Ishikawa (cell line): ENCODE data around the gene HIGD1A.

Experiments used
- CEBPB ChIP-seq: IDR thresholded peaks from 2 replicates; pipeline ENCODE4 v1.6.1; 2012
- CREB1 ChIP-seq: IDR thresholded peaks from 2 replicates; pipeline ENCODE4 v1.6.1; 2012; ENCODE audit warnings: low read depth
- EGR1 ChIP-seq: IDR thresholded peaks from 2 replicates; pipeline ENCODE4 v1.6.1; 2012
- EP300 ChIP-seq: IDR thresholded peaks from 2 replicates; pipeline ENCODE4 v1.6.1; 2012; ENCODE audit warnings: borderline replicate concordance
- FOXM1 ChIP-seq: IDR thresholded peaks from 2 replicates; pipeline ENCODE4 v1.6.1; 2012; ENCODE audit warnings: low read depth, borderline replicate concordance
- MAX ChIP-seq: IDR thresholded peaks from 2 replicates; pipeline ENCODE4 v1.6.1; 2012
- NFIC ChIP-seq: IDR thresholded peaks from 2 replicates; pipeline ENCODE4 v1.6.1; 2012
- RAD21 ChIP-seq: IDR thresholded peaks from 2 replicates; pipeline ENCODE4 v1.6.1; 2012; ENCODE audit warnings: low read depth
- TAF1 ChIP-seq: IDR thresholded peaks from 2 replicates; pipeline ENCODE4 v1.6.1; 2012; ENCODE audit warnings: low read depth, mild to moderate bottlenecking
- TCF12 ChIP-seq: IDR thresholded peaks from 2 replicates; pipeline ENCODE4 v1.6.1; 2012; ENCODE audit warnings: low read depth
- TEAD4 ChIP-seq: IDR thresholded peaks from 2 replicates; pipeline ENCODE4 v1.6.1; 2012
- YY1 ChIP-seq: IDR thresholded peaks from 2 replicates; pipeline ENCODE4 v1.6.1; 2012; ENCODE audit warnings: low read depth
- ZBTB7A ChIP-seq: IDR thresholded peaks from 2 replicates; pipeline ENCODE4 v1.6.1; 2012; ENCODE audit warnings: low read depth
- TF ChIP-seq, protein P1 (sequence below): IDR thresholded peaks from 2 replicates; pipeline ENCODE4 v1.6.1; 2012
- TF ChIP-seq, protein P2 (sequence below): IDR thresholded peaks from 2 replicates; pipeline ENCODE4 v1.6.1; 2012; ENCODE audit warnings: low read depth, mild to moderate bottlenecking

The HIGD1A gene

DNA sequence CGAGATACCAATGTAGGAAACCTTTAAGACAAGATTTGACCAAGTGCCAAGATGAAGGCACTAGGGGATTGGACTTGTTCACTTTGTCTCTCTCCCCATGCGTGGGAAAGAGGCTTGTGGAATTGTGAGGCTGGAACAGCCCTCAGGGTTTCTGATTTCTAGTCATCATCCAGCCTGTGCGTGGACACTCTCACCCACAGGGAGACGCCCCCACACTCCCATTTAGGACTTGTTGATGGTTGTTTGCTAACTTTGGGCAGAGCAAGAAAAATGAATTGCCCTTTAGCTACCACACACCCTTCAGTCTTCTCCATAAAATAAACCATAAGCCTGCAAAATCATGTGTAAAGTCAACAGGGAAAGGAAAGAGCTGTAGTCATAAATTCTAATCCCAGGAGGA is 23.4 kb upstream of the HIGD1A start:
- TF ChIP-seq, protein P1, sequence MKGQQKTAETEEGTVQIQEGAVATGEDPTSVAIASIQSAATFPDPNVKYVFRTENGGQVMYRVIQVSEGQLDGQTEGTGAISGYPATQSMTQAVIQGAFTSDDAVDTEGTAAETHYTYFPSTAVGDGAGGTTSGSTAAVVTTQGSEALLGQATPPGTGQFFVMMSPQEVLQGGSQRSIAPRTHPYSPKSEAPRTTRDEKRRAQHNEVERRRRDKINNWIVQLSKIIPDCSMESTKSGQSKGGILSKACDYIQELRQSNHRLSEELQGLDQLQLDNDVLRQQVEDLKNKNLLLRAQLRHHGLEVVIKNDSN = no peak
- no peak for TF ChIP-seq FOXM1
- TF ChIP-seq TCF12 = no peak
- TF ChIP-seq CEBPB = no peak
- TF ChIP-seq, protein P2, sequence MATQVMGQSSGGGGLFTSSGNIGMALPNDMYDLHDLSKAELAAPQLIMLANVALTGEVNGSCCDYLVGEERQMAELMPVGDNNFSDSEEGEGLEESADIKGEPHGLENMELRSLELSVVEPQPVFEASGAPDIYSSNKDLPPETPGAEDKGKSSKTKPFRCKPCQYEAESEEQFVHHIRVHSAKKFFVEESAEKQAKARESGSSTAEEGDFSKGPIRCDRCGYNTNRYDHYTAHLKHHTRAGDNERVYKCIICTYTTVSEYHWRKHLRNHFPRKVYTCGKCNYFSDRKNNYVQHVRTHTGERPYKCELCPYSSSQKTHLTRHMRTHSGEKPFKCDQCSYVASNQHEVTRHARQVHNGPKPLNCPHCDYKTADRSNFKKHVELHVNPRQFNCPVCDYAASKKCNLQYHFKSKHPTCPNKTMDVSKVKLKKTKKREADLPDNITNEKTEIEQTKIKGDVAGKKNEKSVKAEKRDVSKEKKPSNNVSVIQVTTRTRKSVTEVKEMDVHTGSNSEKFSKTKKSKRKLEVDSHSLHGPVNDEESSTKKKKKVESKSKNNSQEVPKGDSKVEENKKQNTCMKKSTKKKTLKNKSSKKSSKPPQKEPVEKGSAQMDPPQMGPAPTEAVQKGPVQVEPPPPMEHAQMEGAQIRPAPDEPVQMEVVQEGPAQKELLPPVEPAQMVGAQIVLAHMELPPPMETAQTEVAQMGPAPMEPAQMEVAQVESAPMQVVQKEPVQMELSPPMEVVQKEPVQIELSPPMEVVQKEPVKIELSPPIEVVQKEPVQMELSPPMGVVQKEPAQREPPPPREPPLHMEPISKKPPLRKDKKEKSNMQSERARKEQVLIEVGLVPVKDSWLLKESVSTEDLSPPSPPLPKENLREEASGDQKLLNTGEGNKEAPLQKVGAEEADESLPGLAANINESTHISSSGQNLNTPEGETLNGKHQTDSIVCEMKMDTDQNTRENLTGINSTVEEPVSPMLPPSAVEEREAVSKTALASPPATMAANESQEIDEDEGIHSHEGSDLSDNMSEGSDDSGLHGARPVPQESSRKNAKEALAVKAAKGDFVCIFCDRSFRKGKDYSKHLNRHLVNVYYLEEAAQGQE = no peak
- no peak for TF ChIP-seq RAD21
- no peak for TF ChIP-seq MAX
- TF ChIP-seq TEAD4 = no peak
- no peak for TF ChIP-seq YY1
- TF ChIP-seq EP300 = no peak
- TF ChIP-seq CREB1 = no peak
- TF ChIP-seq NFIC = no peak

DNA sequence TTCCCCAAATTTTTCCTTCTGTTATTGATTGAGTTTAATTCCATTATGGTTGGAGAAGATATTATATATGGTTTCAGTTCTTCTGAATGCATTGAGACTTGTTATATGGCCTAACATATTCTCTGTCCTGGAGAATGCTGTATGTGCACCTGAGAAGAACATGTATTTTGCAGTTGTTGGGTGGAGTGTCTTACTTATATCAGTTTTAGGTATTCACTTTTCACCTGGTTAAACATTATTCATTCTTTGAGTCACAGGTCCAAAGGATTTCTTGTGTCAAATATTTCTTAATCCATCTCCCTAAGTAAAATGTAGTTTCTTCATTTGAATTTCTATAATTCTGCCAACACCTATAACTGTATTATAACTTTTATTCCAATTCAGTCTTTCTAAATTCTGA is 22.7 kb upstream of the HIGD1A start:
- TF ChIP-seq NFIC (no peak), EP300 (no peak), EGR1 (no peak), CEBPB (no peak), RAD21 (no peak), TCF12 (no peak), YY1 (no peak), ZBTB7A (no peak), CREB1 (no peak), TAF1 (no peak), FOXM1 (no peak), TEAD4 (no peak), MAX (no peak)
- TF ChIP-seq, protein P2 = no peak
- TF ChIP-seq, protein P1 = no peak

- no peak for TF ChIP-seq EGR1
- TF ChIP-seq FOXM1 = no peak
- TF ChIP-seq MAX = no peak
- TF ChIP-seq CEBPB = no peak
- TF ChIP-seq, protein P2 = no peak
- TF ChIP-seq RAD21 = no peak
- no peak for TF ChIP-seq CREB1
- no peak for TF ChIP-seq TCF12
- no peak for TF ChIP-seq NFIC
- no peak for TF ChIP-seq EP300
- no peak for TF ChIP-seq YY1
Measured at GRCh38 chr3:42826141-42826540, 21.9 kb upstream of the HIGD1A start.

DNA sequence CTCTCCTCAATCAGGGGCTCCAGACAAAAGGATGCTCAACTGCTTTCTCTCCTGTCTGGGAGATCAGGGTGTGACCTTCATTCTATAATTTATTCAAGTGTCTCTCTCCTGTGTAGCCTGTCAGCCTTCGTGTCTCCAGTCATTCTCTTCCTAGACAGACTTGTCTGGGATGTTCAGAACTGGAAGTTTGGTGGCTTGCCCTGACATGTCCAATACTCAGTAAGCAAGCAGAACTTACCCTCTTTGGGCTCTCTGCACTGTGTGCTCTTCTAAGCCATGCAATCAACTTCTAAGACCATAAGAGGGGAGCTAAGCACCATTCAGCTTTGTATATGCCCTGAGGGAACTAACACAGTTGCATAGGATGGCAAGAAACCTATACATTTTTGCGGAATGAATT is 19.1 kb upstream of the HIGD1A start:
- TF ChIP-seq, protein P1 = no peak
- TF ChIP-seq, protein P2 = no peak
- TF ChIP-seq FOXM1 = no peak
- TF ChIP-seq EGR1 = no peak
- TF ChIP-seq YY1 = no peak
- TF ChIP-seq TEAD4 = no peak
- TF ChIP-seq MAX = no peak
- TF ChIP-seq NFIC = no peak
- no peak for TF ChIP-seq EP300
- no peak for TF ChIP-seq RAD21
